Mesenteric fat pad (tissue), 1 donor: ENCODE results near the gene SKOR1. TPM values are rescaled to one million over a fixed set of nuclear protein-coding genes. Genes with fewer than 3 reads are reported as not detected.

ENCODE experiments used
- DNase-seq: peaks from one replicate; pipeline ENCODE4 v3.0.0-alpha.2; 2020; ENCODE audit warnings: low spot score
- long read RNA-seq: library from polyadenylated mRNA; unstranded; transcript quantifications from one replicate; pipeline ENCODE4 v2.0.0, GENCODE V29; 2020
- total RNA-seq: library from RNA; stranded (reverse); fragmentation: NEBNext Ultra II Directional; extraction: Animal tissue kit (Norgen Biotek cat#: 25700); gene quantifications from one replicate; pipeline ENCODE4 v1.2.1, GENCODE V29; 2021
- donor health status: DM: yes; HTN: yes; CAD: no.

SKOR1 gene
- 0.26 TPM for total RNA-seq
- long read RNA-seq = 0 reads

GRCh38 chr15:67824976-67825880 lies at the start of gene SKOR1:
SKOR1 (plus strand) TSS chr15:67825509; CDS start chr15:67825603, 94 bp downstream.
- DNase-seq = no peak

GRCh38 chr15:67775998-67776397 lies 49.3 kb upstream of the SKOR1 start:
- DNase-seq = no peak

- DNase-seq = no peak
Measured at GRCh38 chr15:67776600-67776999, 48.7 kb upstream of the SKOR1 start.

- no peak for DNase-seq
Measured at GRCh38 chr15:67777071-67777470, 48.2 kb upstream of the SKOR1 start.

- no peak for DNase-seq
Measured at GRCh38 chr15:67777773-67778172, 47.5 kb upstream of the SKOR1 start.

GRCh38 chr15:67778968-67779548 lies 46.3 kb upstream of the SKOR1 start:
- no peak for DNase-seq

- DNase-seq = no peak
Measured at GRCh38 chr15:67779549-67780111, 45.7 kb upstream of the SKOR1 start.

- no peak for DNase-seq
Measured at GRCh38 chr15:67781061-67781460, 44.2 kb upstream of the SKOR1 start.

- DNase-seq = no peak
Measured at GRCh38 chr15:67781907-67782690, 43.2 kb upstream of the SKOR1 start.

GRCh38 chr15:67782691-67782991 lies 42.7 kb upstream of the SKOR1 start:
- DNase-seq = no peak

- no peak for DNase-seq
Measured at GRCh38 chr15:67783303-67783702, 42.0 kb upstream of the SKOR1 start.

- no peak for DNase-seq
Measured at GRCh38 chr15:67784090-67784781, 41.1 kb upstream of the SKOR1 start.

- no peak for DNase-seq
Measured at GRCh38 chr15:67784856-67785430, 40.4 kb upstream of the SKOR1 start.

GRCh38 chr15:67785431-67785830 lies 39.9 kb upstream of the SKOR1 start:
- DNase-seq = no peak

- no peak for DNase-seq
Measured at GRCh38 chr15:67786646-67787045, 38.7 kb upstream of the SKOR1 start.

GRCh38 chr15:67788986-67789385 lies 36.3 kb upstream of the SKOR1 start:
- DNase-seq = no peak

GRCh38 chr15:67790610-67791319 lies 34.5 kb upstream of the SKOR1 start:
- no peak for DNase-seq

- no peak for DNase-seq
Measured at GRCh38 chr15:67792250-67792942, 32.9 kb upstream of the SKOR1 start.

- DNase-seq = no peak
Measured at GRCh38 chr15:67794832-67795574, 30.3 kb upstream of the SKOR1 start.
